ENCODE data around the gene CHMP5.
A peak's percentile ranks its signal among the peaks of the same experiment; 100 is the strongest.

The CHMP5 gene

GRCh38 chr9:33225319-33226147, 39.3 kb upstream of the CHMP5 start:
- no peak overlapping the region for H3K4me3 ChIP-seq (ENCODE audit: low read depth, low read length)
- peak; percentile 91 for DNase-seq (ENCODE audit: low read depth)
- peak; percentile 88 for TF ChIP-seq MAX (IDR thresholded peaks at IDR 0.05; ENCODE audit: low read depth, low read length)
- no peak for TF ChIP-seq POLR2A (IDR thresholded peaks at IDR 0.05; ENCODE audit: extremely low read depth, insufficient read length)
- TF ChIP-seq CTCF (IDR thresholded peaks at IDR 0.05; ENCODE audit: low read depth, low read length), result peak; percentile 79
- TF ChIP-seq MYC (IDR thresholded peaks at IDR 0.05; ENCODE audit: low read depth, low read length), result peak; percentile 92

- DNase-seq (ENCODE audit: low read depth), result peak; percentile 94
- H3K4me3 ChIP-seq (ENCODE audit: low read depth, low read length), result no peak overlapping the region
- TF ChIP-seq POLR2A (IDR thresholded peaks at IDR 0.05; ENCODE audit: extremely low read depth, insufficient read length), result no peak
- TF ChIP-seq MYC (IDR thresholded peaks at IDR 0.05; ENCODE audit: low read depth, low read length), result 0 out of 2 replicates have a peak, but pooled peaks have one; percentile 32
- 0 out of 2 replicates have a peak, but pooled peaks have one; percentile 10 for TF ChIP-seq MAX (IDR thresholded peaks at IDR 0.05; ENCODE audit: low read depth, low read length)
- no peak for TF ChIP-seq CTCF (IDR thresholded peaks at IDR 0.05; ENCODE audit: low read depth, low read length)
Measured at GRCh38 chr9:33227008-33227398, 37.8 kb upstream of the CHMP5 start.

DNA sequence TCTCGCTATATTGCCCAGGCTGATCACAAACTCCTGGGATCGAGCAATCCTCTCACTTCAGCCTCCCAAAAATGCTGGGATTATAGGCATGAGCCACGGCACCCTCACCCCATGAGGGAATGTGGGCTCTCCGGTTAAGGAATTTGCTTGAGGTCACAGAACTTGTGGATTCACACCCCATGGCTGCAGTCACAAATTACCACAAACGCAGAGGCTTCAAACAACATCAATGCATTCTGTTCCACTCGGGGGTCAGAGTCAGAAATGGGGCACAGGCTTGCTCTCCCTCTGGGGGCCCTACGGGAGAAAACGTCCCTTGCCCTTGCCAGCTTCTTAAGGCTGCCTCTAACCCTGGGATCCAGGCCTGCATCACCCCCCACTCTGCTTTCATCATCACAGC, 37.1 kb upstream of the CHMP5 start:
- no peak for DNase-seq (ENCODE audit: low read depth)
- TF ChIP-seq MYC (IDR thresholded peaks at IDR 0.05; ENCODE audit: low read depth, low read length) (no peak), POLR2A (IDR thresholded peaks at IDR 0.05; ENCODE audit: extremely low read depth, insufficient read length) (no peak), MAX (IDR thresholded peaks at IDR 0.05; ENCODE audit: low read depth, low read length) (no peak), CTCF (IDR thresholded peaks at IDR 0.05; ENCODE audit: low read depth, low read length) (no peak)

GRCh38 chr9:33228606-33229005, 36.2 kb upstream of the CHMP5 start:
- H3K4me3 ChIP-seq (ENCODE audit: low read depth, low read length), result no peak overlapping the region
- TF ChIP-seq MAX (IDR thresholded peaks at IDR 0.05; ENCODE audit: low read depth, low read length) (no peak), MYC (IDR thresholded peaks at IDR 0.05; ENCODE audit: low read depth, low read length) (no peak), POLR2A (IDR thresholded peaks at IDR 0.05; ENCODE audit: extremely low read depth, insufficient read length) (no peak), CTCF (IDR thresholded peaks at IDR 0.05; ENCODE audit: low read depth, low read length) (no peak)
- DNase-seq (ENCODE audit: low read depth), result no peak

More for the DNA sequence above, 37.1 kb upstream of the CHMP5 start:
- no peak overlapping the region for H3K4me3 ChIP-seq (ENCODE audit: low read depth, low read length)

DNA sequence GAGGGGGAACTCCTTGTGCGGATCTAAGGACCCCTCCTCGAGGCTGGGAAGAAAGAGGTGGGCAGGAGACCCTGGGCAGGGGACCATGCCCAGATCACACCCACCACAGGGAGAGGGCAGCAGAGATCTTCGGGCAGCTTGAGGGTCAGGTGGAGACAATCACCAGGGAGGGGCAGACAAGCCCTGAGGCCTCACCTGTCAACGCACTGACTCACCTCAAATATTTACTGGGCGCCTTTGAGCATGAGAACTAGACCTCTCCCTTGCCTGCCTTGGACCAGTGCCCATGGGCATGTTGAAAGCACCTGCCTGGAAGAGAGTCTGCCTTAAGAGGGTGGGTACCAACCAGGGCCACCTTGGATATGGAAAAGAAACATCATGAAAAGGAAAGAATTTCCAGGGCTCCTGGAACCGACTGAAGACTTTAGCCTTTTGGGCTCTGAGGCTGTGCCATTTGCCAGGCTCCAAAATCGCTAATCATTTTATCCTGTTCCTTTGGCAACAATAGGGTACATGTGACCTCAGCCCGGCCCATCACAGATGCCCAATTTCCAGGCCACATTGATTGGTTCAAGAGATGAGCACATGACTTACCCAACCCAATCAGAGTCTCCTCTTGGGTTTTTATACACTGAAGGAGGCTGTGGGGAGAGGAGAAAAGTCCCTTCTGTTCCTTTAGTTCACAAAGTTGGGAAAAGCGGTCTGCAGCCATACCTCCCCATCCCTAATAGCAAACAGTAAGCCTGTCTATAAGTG, 35.3 kb upstream of the CHMP5 start:
- H3K4me3 ChIP-seq (ENCODE audit: low read depth, low read length), result no peak overlapping the region
- DNase-seq (ENCODE audit: low read depth), result no peak
- TF ChIP-seq CTCF (IDR thresholded peaks at IDR 0.05; ENCODE audit: low read depth, low read length) (peak; percentile 2), MYC (IDR thresholded peaks at IDR 0.05; ENCODE audit: low read depth, low read length) (no peak), MAX (IDR thresholded peaks at IDR 0.05; ENCODE audit: low read depth, low read length) (no peak), POLR2A (IDR thresholded peaks at IDR 0.05; ENCODE audit: extremely low read depth, insufficient read length) (no peak)

Data from NB4 (cell line).